HepG2 (cell line): Measurements from ENCODE around the gene SLC2A13. TPM values are rescaled to one million over a fixed set of nuclear protein-coding genes. Genes with fewer than 3 reads are reported as not detected.

Source experiments
- ATAC-seq: fragments of 200-7000 bp; cut with Tn5 transposase; 3 replicates; pipeline ENCODE4 v1.9.1; 2020; ENCODE audit warnings: mild to moderate bottlenecking, moderate library complexity
- BruUV-seq: library from RNA; stranded (reverse); fragments of 400-500 nt; replicated peaks from 2 replicates; lab custom pipeline; 2021; lab: Mats Ljungman, UMichigan
- CTCF ChIA-PET: fragments of 300-600 bp; formaldehyde crosslinking; extraction: SDS; loops from one replicate; lab custom pipeline; 2021; ENCODE audit warnings: low total read pairs, inconsistent platforms, low intra/inter-chr PET ratio; lab: Yijun Ruan, JAX
- POLR2A ChIA-PET: fragments of 350-600 bp; sonication (Branson Sonifier 250); formaldehyde crosslinking; loops from one replicate; lab custom pipeline; 2020; ENCODE audit warnings: antibody characterized with exemption, inconsistent platforms; lab: Yijun Ruan, JAX
- DNase-seq: peaks from one replicate; pipeline ENCODE4 v3.0.0-alpha.2; 2015; ENCODE audit warnings: low spot score
- FAIRE-seq: peaks from 3 replicates; lab custom pipeline; 2011; peaks lifted over from hg19 to GRCh38; lab: Jason Lieb, UNC
- H2AFZ ChIP-seq: one replicate; pipeline ENCODE4 v1.6.1; 2011; ENCODE audit warnings: low read length, inconsistent platforms
- H3K27ac ChIP-seq: fragments of 300-600 bp; 3 replicates; pipeline ENCODE4 v1.8.0; 2011; ENCODE audit warnings: mixed run types, mild to moderate bottlenecking, mixed read lengths, low read length, inconsistent platforms; ENCODE audit not compliant: insufficient read depth; ENCODE audit errors: extremely low read length
- H3K27me3 ChIP-seq, 2 experiments: fragments of 200-600 bp in 1 of 2; 2 replicates in 1 of 2; 3 replicates in 1 of 2; pipeline versions ENCODE4 v1.6.0 to v1.8.0; 2011; ENCODE audit warnings: low read length in 2 of 2, mild to moderate bottlenecking in 2 of 2, moderate library complexity in 2 of 2, inconsistent platforms in 1 of 2; ENCODE audit not compliant: insufficient read depth in 2 of 2, control insufficient read depth in 1 of 2
- H3K36me3 ChIP-seq, 2 experiments: fragments of 200-600 bp in 1 of 2; replicated peaks in 1 of 2; 2 replicates in 1 of 2; 3 replicates in 1 of 2; pipeline versions ENCODE4 v1.5.1 to v1.8.0; 2011; ENCODE audit warnings: low read length in 2 of 2, inconsistent platforms in 1 of 2; ENCODE audit not compliant: insufficient read depth in 2 of 2, control insufficient read depth in 1 of 2
- H3K4me1 ChIP-seq: 2 replicates; pipeline ENCODE4 v1.5.1; 2012; ENCODE audit warnings: low read length, inconsistent platforms; ENCODE audit not compliant: insufficient read depth
- H3K4me2 ChIP-seq: 2 replicates; pipeline ENCODE4 v1.6.0; 2011; ENCODE audit warnings: low read depth, low read length, inconsistent platforms
- H3K4me3 ChIP-seq, 3 experiments: fragments of 200-600 bp in 1 of 3; sonication (generic), shearing (Covaris generic) in 1 of 3; replicated peaks in 1 of 3; 2 replicates each; pipeline ENCODE4 v1.5.1; 2011 to 2016; ENCODE audit warnings: low read length in 3 of 3, inconsistent platforms in 2 of 3, low read depth in 2 of 3, mild to moderate bottlenecking in 2 of 3, control low read depth in 1 of 3, mixed read lengths in 1 of 3; ENCODE audit not compliant: insufficient read depth in 1 of 3
- H3K79me2 ChIP-seq: one replicate; pipeline ENCODE4 v1.6.1; 2011; ENCODE audit warnings: low read length, inconsistent platforms; ENCODE audit not compliant: insufficient read depth
- H3K9ac ChIP-seq: 2 replicates; pipeline ENCODE4 v1.6.0; 2011; ENCODE audit warnings: mild to moderate bottlenecking, low read depth, low read length, inconsistent platforms; ENCODE audit not compliant: insufficient read depth
- H3K9me3 ChIP-seq: 2 replicates; pipeline ENCODE4 v1.5.1; 2012; ENCODE audit warnings: mild to moderate bottlenecking, low read length
- H4K20me1 ChIP-seq: 2 replicates; pipeline ENCODE4 v1.6.0; 2011; ENCODE audit warnings: inconsistent platforms, mild to moderate bottlenecking, low read length, moderate library complexity; ENCODE audit not compliant: insufficient read depth
- BHLHE40 ChIP-seq: IDR thresholded peaks from 2 replicates; pipeline ENCODE4 v1.6.1; 2011; ENCODE audit warnings: low read length, improper control_type of control experiment
- IKZF1 ChIP-seq: fragments of 450-650 bp; IDR thresholded peaks from 2 replicates; pipeline ENCODE4 v1.7.1; 2016
- REPIN1 ChIP-seq: sonication (generic); formaldehyde crosslinking; IDR thresholded peaks from 2 replicates; pipeline ENCODE4 v1.8.0; 2022; ENCODE audit warnings: missing genetic modification reagents, low read depth, mild to moderate bottlenecking, borderline replicate concordance
- ZBTB33 ChIP-seq: sonication (generic); formaldehyde crosslinking; IDR thresholded peaks from 2 replicates; pipeline ENCODE4 v1.4.0; 2020; ENCODE audit warnings: missing genetic modification reagents
- ZNF512B ChIP-seq: sonication (generic); formaldehyde crosslinking; IDR thresholded peaks from 2 replicates; pipeline ENCODE4 v1.5.1; 2020; ENCODE audit warnings: missing genetic modification reagents, mild to moderate bottlenecking, borderline replicate concordance
- ZNF570 ChIP-seq: sonication (generic); formaldehyde crosslinking; IDR thresholded peaks from 2 replicates; pipeline ENCODE4 v1.4.0; 2020; ENCODE audit warnings: mild to moderate bottlenecking, missing genetic modification reagents, borderline replicate concordance
- ZNF644 ChIP-seq: IDR thresholded peaks from 2 replicates; pipeline ENCODE4 v1.6.1; 2016; ENCODE audit warnings: low read depth
- WGBS: methylation state at CpG from one replicate; pipeline ENCODE4 v1.1.6; 2017; ENCODE audit warnings: low lambda C conversion rate; 5-methylcytosine and 5-hydroxymethylcytosine counted together
- in situ Hi-C: cut with HindIII; loops from 2 replicates; pipeline ENCODE4 v1.10.0; 2017; ENCODE audit warnings: low pct_unique_long_range_greater_than_20kb; ENCODE audit not compliant: extremely low pct_ligation_motif_present
- intact Hi-C: fragments of 100-400 bp; cut with micrococcal nuclease; formaldehyde crosslinking; loops from one replicate; pipeline ENCODE4 v1.10.0; 2022; ENCODE audit not compliant: unreplicated experiment
- polyA plus RNA-seq, 8 experiments: library from polyadenylated mRNA; depleted of rRNA in 3 of 8; stranded (reverse) in 7 of 8; unstranded in 1 of 8; fragments of >200 nt; fragmentation: Illumina TruSeq in 4 of 8; extraction: Trizol in 4 of 8; gene quantifications; 2 replicates each; pipeline versions ENCODE4 v1.2.1 to v1.2.3, GENCODE V29; 2011 to 2016; ENCODE audit warnings: low read depth in 4 of 8, missing spikeins in 1 of 8, mixed read lengths in 1 of 8; ENCODE audit not compliant: insufficient read depth in 1 of 8
- total RNA-seq, 5 experiments: library from RNA; depleted of rRNA; stranded (reverse); fragments of >200 nt; fragmentation: Illumina TruSeq; extraction: Trizol; gene quantifications; 2 replicates each; pipeline ENCODE4 v1.2.3, GENCODE V29; 2016; ENCODE audit warnings: low read depth in 1 of 5

The SLC2A13 gene
- total and polyA plus RNA-seq, 2 of the 13 experiments (the other 11 are each of a cell fraction or from before 2014, with no cell fraction given): 5.5 to 6.0 TPM

GRCh38 chr12:39860695-39861094 is 245.2 kb downstream of the SLC2A13 start (continued):
- TF ChIP-seq ZBTB33: no peak
- no peak for TF ChIP-seq ZNF512B (CRISPR knock-in tag)
- TF ChIP-seq IKZF1: no peak
- no peak for TF ChIP-seq ZNF570
- TF ChIP-seq ZNF644 (CRISPR knock-in tag): no peak

- CTCF ChIA-PET: no interaction called here
- Histone ChIP-seq H3K9me3 (no peaks in the 10 kb centered on the region), H3K4me1 (no peaks in the 10 kb centered on the region), H3K9ac (no peak overlapping the region), H3K36me3 (no peaks in the 10 kb centered on the region), H4K20me1 (no peaks in the 10 kb centered on the region), H3K79me2 (no peaks in the 10 kb centered on the region), H2AFZ (no peak overlapping the region), H3K27ac (no peak overlapping the region), H3K27me3 (no peaks in the 10 kb centered on the region), H3K4me3 (no peak overlapping the region), H3K4me2 (no peak overlapping the region)
- BruUV-seq: no TSS peak
- POLR2A ChIA-PET: no interaction called here
- DNase-seq (no peak), ATAC-seq (no peak), FAIRE-seq (no peak)
- in situ Hi-C loops (no loop called here), intact Hi-C loops (no loop called here)
- 98% methylated on average over 2 of the region's 2 CpGs for WGBS
- TF ChIP-seq BHLHE40 (no peak), REPIN1 (no peak)
Observed at GRCh38 chr12:39853003-39853402, 252.9 kb downstream of the SLC2A13 start.
